CD4-positive, alpha-beta T cell treated with Interleukin-17A for 4 hours (primary cell): ENCODE measurements around the gene HOXD11.

Source experiments
- DNase-seq: peaks from one replicate; pipeline ENCODE4 v3.0.0-alpha.2; 2020; ENCODE audit warnings: mixed read lengths

Gene HOXD11

GRCh38 chr2:176106581-176107539 is at the start of gene HOXD11:
Gene HOXD11 (plus strand): TSS chr2:176107280. CDS start chr2:176107356, 76 bp downstream.
- no peak for DNase-seq

- DNase-seq: no peak
These were observed 43.1 kb upstream of the HOXD11 start for GRCh38 chr2:176063958-176064357.

- no peak for DNase-seq
These were observed 40.2 kb upstream of the HOXD11 start for GRCh38 chr2:176066645-176067588.

GRCh38 chr2:176067589-176068418 is 39.3 kb upstream of the HOXD11 start:
- DNase-seq: no peak

GRCh38 chr2:176068419-176068832 is 38.7 kb upstream of the HOXD11 start:
- DNase-seq: no peak

- no peak for DNase-seq
These were observed 35.5 kb upstream of the HOXD11 start for GRCh38 chr2:176071330-176072291.

- no peak for DNase-seq
These were observed 34.8 kb upstream of the HOXD11 start for GRCh38 chr2:176072292-176072669.

GRCh38 chr2:176072951-176073904 is 33.9 kb upstream of the HOXD11 start:
- DNase-seq: no peak

GRCh38 chr2:176074919-176075425 is 32.1 kb upstream of the HOXD11 start:
- DNase-seq: no peak

- no peak for DNase-seq
These were observed 31.6 kb upstream of the HOXD11 start for GRCh38 chr2:176075481-176075880.

GRCh38 chr2:176076063-176076462 is 31.0 kb upstream of the HOXD11 start:
- no peak for DNase-seq

GRCh38 chr2:176076796-176077195 is 30.3 kb upstream of the HOXD11 start:
- no peak for DNase-seq

GRCh38 chr2:176078541-176079284 is 28.4 kb upstream of the HOXD11 start:
- no peak for DNase-seq

GRCh38 chr2:176079285-176079830 is 27.7 kb upstream of the HOXD11 start:
- DNase-seq: no peak

GRCh38 chr2:176079831-176080539 is 27.1 kb upstream of the HOXD11 start:
- DNase-seq: no peak

- DNase-seq: no peak
These were observed 26.3 kb upstream of the HOXD11 start for GRCh38 chr2:176080540-176081375.

- no peak for DNase-seq
These were observed 25.7 kb upstream of the HOXD11 start for GRCh38 chr2:176081376-176081836.
